Measurements from ENCODE around the gene TENM4. TPM values are rescaled to one million over a fixed set of nuclear protein-coding genes. Genes with fewer than 3 reads are reported as not detected.

The TENM4 gene
- total RNA-seq, 4 donors from 2014 or later = 7.7 to 39.3 (median 16.1) TPM

DNA sequence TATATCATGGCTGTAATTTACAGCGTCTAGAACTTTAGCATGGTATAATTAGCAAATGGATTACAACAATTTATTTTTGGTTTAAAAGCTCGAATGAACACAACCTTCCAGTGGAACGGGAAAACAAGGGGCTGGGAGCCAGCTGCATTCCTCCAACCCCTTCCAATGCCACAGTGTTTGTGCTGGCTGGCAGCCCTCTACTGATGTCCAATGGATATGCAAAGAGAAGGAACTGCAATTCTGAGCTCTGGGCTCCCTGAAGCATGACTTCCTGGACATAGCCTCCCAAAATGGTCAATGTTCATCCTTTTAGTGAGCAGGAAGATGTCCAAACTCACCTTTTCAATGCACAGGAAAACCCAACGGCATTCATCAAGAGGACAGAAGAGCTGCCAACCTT lies 288.3 kb downstream of the TENM4 start:
- Histone ChIP-seq H3K27me3 (no peaks in the 10 kb centered on the region), H3K27ac (no peak overlapping the region), H3K9me3 (no peaks in the 10 kb centered on the region), H3K4me3 (no peak overlapping the region), H3K36me3 (no peaks in the 10 kb centered on the region), H3K4me1 (peaks cover 2 to 20% (median 5%) of the 10 kb centered on the region in 3 donors)
- TF ChIP-seq POLR2A (IDR thresholded peaks at IDR 0.05) (no peak), CTCF (IDR thresholded peaks at IDR 0.05) (no peak)
- intact Hi-C loops (cut with DNase I) = no loop called here
- DNase-seq = no peak
- 63 to 66% methylated on average over 4 of the region's 4 CpGs for WGBS, 2 donors

DNA sequence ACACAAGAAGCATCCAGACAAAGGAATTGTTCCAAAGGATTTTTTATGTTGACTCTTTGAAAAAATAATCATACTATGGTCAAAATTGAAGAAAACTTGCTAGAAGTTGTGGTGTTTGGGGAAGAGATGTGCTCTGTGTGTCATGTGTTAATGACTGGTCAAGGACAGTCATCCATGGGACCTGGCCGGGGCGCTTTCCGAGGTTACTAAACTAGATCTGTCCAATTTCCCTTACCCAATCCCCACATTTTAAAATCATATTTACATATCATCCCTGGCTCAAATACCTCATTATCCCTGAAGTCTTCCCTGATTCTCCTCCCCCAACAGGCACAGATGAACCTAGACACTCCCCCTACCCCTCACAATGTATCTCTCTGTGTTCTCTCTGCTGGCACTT lies 289.4 kb downstream of the TENM4 start:
- Histone ChIP-seq H3K36me3 (no peaks in the 10 kb centered on the region), H3K9me3 (no peaks in the 10 kb centered on the region), H3K27ac (no peak overlapping the region), H3K4me1 (peaks cover 0 to 8% (median 2%) of the 10 kb centered on the region in 3 donors), H3K4me3 (no peak overlapping the region), H3K27me3 (no peaks in the 10 kb centered on the region)
- intact Hi-C loops (cut with DNase I) = no loop called here
- TF ChIP-seq POLR2A (IDR thresholded peaks at IDR 0.05) (no peak), CTCF (IDR thresholded peaks at IDR 0.05) (no peak)
- DNase-seq = no peak
- 95 to 99% methylated on average over 3 of the region's 3 CpGs for WGBS, 2 donors

DNA sequence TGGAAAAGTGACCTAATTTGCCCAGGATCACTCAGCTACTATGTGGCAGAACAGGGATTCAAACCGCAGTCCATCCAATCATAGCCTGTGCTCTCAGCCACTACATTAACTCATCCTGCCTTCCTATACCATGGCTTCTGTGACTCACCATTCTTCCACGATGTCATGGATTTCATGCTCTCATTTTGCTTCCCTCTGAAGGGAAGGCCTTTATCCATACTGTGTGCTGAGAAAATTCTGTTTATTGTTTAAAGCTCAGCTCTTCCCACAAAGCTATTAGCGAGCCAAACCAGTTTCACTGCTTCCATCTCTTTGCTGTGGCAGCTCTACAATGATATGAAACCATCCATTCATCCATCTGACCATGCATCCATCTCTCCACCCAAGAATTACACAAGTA lies 289.9 kb downstream of the TENM4 start:
- Histone ChIP-seq H3K4me3 (no peak overlapping the region), H3K27ac (no peak overlapping the region), H3K9me3 (no peaks in the 10 kb centered on the region), H3K4me1 (peaks cover 0 to 4% (median 2%) of the 10 kb centered on the region in 3 donors), H3K27me3 (no peaks in the 10 kb centered on the region), H3K36me3 (no peaks in the 10 kb centered on the region)
- no peak for DNase-seq
- intact Hi-C loops (cut with DNase I) = no loop called here
- 34 to 43% methylated on average over 3 of the region's 3 CpGs for WGBS, 2 donors
- TF ChIP-seq POLR2A (IDR thresholded peaks at IDR 0.05) = no peak
- no peak for TF ChIP-seq CTCF (IDR thresholded peaks at IDR 0.05)

DNA sequence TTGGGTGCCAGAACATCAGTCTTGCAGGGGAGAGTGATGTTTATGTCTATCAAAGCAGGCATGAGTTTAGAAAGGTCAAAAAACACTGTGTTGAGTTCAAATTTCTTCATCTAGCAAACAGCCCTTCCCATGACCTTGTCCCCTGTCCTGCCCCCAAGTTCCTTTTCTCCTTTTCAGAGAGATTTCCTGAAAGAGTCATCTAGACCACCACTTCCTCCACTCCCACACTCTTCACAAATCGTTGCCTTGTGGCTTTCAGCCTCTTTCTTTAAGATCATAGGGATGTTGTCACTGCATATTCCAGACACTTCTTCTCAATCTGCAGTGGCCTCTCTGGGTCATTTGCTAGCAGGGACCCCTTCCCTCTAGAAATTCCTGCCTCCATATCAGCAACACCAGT lies 290.5 kb downstream of the TENM4 start:
- Histone ChIP-seq H3K27ac (no peak overlapping the region), H3K36me3 (no peaks in the 10 kb centered on the region), H3K27me3 (no peaks in the 10 kb centered on the region), H3K4me3 (no peak overlapping the region), H3K9me3 (no peaks in the 10 kb centered on the region), H3K4me1 (no peaks in the 10 kb centered on the region)
- intact Hi-C loops (cut with DNase I) = no loop called here
- TF ChIP-seq POLR2A (IDR thresholded peaks at IDR 0.05) = no peak
- no peak for TF ChIP-seq CTCF (IDR thresholded peaks at IDR 0.05)
- DNase-seq = no peak
- WGBS, 2 donors = 48 to 53% methylated on average over 1 of the region's 1 CpG

GRCh38 chr11:79147731-79148130 lies 293.1 kb downstream of the TENM4 start:
- DNase-seq = no peak
- Histone ChIP-seq H3K4me1 (no peaks in the 10 kb centered on the region), H3K27ac (no peak overlapping the region), H3K27me3 (no peaks in the 10 kb centered on the region), H3K9me3 (no peaks in the 10 kb centered on the region), H3K36me3 (no peaks in the 10 kb centered on the region), H3K4me3 (no peak overlapping the region)
- TF ChIP-seq CTCF (IDR thresholded peaks at IDR 0.05) (no peak), POLR2A (IDR thresholded peaks at IDR 0.05) (no peak)
- WGBS, 2 donors = 90 to 100% methylated on average over 2 of the region's 2 CpGs
- intact Hi-C loops (cut with DNase I) = no loop called here
